HG03342 (cell line): ENCODE measurements around the gene UAP1L1.

Experiments used
- ATAC-seq: cut with Tn5 transposase; IDR thresholded peaks from one replicate; pipeline ENCODE4 v1.9.1; 2021; ENCODE audit warnings: mild to moderate bottlenecking, moderate library complexity; ENCODE audit not compliant: unreplicated experiment

UAP1L1 gene

DNA sequence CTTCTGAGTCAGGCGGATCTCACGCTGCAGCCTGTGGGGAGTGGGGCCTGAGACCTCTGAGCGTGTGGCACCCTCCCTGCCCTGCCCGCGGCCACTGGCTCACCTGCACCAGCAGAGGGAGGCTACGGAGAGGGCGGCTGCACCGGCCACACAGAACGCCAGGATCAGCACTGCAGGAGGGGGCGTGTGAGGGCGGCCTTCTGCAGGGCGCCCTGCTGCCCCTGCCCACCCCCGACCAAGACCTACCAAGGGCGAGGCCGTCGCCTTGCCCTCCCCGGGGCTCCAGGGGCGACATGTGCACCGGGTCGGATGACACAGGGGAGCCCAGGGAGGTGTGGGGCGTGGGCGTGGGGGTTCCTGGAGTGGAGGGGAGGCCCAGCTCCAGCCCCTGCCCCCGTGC is 36.7 kb upstream of the UAP1L1 start:
- no peak for ATAC-seq

DNA sequence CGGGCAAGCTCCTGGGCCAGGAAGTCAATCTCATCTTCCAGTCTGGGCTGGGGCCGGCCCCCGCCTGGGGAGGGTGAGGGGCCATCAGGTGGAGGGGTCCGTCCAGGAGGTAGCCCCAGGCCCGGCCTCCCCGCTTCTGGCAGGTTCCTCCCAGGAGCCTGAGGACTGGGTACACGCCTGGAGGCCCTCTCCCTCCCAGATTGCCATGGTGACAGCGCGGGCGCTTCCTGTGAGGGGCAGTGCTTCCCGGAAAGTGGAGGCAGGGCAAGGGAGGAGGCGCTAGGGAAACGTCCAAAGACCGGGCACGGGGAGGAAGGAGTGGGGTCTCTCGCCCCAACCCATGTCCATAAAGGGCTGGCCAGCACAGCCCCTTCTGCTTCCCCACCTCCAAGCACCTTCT is 36.2 kb upstream of the UAP1L1 start:
- no peak for ATAC-seq

DNA sequence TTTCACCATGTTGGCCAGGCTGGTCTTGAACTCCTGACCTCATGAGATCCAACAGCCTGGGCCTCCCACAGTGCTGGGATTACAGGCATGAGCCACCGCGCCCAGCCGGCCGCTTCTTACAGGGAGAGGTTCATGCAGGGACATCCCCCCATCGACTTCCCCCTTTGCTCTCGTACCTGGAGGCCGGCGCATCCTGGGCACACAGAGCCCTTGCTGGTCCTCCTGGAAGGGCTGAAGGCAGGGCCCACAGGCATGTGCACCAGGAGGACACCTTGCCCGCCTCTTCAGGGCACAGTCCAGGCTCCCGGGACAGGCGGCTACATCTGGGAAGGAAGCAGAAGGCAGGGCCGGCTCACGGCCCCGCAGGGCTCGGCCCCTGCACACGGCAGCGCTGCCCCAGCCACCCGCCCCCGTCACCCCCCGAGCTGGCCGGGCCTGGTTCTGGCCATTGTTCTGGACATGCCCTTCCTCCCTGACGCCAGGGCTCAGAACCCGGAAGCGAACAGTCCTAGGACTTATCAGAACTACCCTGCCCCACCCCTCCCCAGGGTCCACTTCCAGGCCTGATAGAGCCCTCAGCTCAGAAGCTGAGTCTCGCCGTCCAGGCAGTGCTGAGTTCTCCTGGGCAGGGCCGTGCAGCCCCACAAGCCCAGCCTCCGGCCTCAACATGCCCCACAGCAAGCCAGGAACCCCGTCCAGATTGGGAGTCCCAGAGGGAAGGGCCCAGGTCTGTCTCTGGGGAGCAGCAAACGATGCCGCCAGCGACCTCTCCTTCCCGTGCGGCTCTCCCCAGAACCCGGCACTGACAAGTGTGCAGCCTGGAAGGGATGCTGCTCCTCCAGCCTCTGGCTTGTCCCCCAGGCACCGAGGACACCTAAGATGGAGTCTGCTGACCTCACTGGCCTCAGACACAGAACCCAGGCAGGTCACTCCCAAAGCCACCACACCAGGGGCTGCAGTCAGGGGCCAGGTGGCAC is 34.3 kb upstream of the UAP1L1 start:
- no peak for ATAC-seq

DNA sequence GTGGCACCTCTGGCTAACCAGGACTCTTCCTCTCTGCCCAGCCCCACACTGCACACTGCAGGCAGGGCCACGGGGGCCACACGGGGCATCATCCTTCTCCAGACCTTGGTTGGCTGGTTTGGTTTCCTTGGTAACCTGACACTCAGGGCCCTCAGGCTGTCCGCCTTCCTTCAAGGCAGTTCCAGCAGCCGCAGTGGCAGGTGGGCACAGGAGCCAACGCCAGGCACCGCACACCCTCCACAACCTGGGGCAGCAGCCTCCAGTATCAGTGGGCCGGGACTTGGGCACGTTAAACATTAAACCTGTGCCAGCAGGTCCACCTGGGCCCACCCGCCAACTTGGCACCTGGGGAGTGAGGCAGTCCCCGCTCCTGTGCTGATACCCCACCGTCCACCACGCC is 33.3 kb upstream of the UAP1L1 start:
- no peak for ATAC-seq

DNA sequence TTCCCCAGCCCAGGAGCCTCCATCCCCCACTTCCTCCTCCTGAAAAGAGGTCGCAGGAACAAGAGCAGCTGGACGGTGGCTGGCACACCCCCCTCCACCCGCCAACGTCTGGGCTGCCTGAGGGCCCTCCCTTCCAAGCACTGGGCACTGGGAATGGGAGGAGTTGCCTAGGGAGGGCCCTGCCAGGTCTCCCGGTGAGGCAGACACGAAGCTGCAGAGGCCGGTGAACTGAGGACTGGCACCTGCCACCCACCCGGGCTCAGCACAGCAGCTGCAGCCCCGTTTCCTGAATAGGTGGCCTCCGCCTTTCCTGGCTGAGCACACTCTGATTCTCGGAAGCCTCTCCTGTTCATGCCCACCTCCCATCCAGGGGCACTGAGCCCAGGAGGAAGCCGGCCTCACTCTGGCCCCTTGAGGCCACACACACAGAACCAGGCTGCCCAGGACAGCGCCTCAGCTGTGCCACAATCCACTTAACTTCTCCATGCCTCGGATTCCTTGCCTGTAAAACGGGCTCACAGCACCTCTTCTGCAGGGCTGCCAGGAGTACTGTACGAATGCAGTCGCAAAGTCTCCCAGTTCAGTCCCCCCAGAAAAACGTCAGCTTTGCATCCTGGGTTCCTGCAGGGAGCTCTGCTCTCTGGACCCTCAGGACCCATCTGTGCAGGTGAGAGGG is 32.7 kb upstream of the UAP1L1 start:
- ATAC-seq = no peak

DNA sequence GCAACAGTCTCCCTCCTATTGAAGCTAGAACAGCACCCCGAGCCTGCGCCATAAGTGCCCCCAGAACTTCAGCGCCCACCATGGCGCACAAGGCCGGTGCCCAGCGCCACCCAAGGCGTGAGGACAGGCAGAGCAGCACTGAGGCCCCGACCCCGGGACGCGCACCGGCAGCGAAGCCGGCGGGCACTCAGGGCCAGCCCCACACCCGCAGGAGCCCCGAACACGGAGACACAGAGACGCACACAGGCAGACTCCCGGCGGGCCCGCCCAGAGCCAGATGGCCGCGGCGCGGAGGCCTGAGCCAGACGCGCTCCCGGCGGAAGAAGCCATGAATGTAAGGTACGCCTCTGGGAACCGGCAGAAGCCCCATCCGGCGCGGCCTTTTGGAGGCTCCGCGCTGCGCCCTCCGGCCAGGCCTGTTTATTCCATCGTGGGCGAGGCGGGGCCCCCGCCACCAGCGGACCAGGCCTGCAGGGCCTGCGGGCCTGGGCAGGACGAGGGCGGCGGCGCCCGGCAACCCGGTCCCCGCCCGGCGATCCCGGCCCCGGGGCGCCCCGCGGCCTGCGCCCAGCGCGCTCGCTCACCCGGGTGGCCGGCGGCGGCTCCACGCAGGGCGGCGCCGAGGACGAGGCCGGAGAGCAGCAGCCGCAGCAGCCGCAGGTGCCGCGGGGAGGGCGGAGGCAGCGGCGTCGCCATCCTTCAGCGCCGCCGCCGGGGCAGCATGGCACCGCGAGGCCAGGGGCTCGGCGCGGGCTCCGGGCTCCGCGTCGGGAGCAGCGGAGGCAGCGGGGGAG is 31.8 kb upstream of the UAP1L1 start:
- ATAC-seq = no peak

DNA sequence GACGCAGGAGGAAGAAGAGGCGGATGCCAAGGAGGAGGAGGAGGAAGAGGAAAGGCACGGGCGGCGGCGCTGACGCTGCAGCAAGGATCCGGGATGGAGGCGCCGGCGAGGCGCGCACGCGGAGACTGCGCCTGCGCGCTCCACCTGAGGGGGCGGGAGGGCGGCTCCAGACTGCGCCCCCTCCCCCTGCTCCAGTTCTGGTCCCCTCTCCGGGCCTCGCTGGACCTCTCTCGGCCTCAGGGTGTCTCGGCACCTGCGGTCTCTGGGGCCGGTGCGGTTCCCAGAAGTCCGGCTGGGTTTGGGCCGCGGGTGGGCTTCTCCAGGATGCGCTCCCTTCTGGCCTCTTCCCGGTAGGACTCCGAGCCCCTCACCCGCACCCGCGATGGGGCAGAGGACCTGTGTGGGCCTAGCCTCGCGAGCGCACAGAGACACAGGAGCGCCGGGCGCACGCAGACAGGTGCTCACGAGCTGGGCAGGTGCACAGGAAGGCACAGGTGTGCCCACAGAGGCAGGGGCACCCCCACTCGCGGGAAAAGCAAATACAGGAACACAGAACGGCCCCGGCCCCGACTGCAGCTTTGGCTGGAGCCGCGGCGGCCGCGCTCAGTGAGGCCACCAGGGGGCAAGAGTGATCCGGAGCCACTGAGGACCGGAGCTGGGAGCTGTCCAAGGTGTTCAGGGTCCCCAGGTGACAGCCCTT is 31.1 kb upstream of the UAP1L1 start, which contains the start of gene NPDC1:
Gene NPDC1, minus strand, starts transcription at position 90 of the 700 bp plus-strand sequence. CDS start 188 bp downstream, outside the sequence.
- no peak for ATAC-seq

DNA sequence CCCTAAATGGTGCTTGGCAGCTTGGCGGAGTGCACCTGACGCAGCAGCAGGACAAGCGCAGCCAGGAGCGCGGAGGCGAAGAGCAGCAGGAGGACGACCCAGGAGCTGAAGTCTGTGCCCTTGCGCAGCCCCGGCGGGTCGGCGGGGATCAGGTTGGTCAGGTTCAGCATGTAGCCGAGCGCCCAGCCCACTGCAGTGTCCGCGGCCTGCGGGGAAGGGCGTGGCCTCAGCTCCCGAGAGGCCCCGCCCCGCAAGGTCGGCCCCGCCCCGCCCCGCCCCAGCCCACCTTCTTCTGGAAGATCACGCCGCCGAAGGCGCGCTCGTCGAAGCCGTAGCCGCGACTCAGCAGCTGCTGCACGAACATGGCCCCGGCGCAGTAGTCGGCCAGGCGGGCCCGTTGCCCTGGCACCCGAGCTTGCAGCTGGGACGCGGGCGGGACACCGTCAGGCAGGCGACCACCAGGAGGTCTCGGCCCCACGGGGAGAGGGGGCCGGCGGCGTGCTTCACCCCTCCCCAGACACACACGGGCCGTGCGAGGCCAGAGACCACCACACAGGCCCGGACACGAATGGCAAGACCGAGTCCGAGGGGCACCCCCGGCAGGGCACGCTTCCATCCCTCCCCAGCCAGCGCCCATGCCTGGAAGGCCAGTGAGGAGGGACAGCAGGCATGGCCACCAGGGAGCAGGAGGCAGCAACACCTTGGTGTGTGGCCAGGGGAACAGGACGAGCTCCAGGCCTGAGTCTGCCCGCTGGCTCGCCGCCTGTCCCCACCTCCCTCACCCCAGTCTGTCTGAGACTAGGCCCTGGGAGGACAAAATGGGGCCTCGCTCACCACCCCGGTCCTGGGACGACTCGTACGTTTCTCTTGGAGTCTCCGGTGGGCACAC is 28.4 kb upstream of the UAP1L1 start:
- ATAC-seq = no peak

DNA sequence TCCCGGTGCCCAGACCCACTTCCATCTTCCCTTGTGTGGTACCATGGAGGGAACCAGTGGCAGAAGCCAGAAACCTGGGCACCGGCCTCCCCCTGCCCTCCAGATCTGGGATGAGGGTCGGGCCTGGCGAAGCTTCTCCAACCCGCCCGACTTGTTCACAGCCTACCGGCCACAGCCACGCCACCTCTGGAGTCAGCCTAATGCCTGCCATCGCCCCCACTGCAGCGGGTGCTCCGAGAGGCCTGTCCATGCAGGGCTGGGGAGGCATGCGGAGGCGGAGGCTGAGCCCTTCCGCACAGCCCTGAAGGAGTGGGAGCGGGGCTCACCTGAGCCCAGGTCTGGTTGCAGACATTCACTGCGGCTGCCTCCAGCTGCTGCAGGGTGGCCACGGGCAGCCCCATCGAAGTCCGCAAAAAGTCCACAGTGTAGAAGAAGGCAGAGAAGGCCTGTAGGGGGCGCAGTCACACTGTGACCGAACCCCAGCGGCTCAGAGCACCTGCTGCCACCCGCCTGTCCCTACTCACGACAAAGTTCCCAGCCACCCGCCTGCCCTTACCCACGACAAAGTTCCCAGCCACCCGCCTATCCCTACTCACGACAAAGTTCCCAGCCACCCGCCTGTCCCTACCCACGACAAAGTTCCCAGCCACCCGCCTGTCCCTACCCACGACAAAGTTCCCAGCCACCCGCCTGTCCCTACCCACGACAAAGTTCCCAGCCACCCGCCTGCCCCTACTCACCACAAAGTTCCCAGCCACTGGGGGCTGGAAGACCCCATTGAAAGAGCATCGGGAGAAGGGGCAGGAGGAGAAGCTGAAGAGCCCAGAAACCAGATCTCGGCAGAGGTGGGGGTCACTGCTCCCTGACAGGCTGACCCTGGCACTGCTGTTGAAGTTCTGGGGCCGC is 27.5 kb upstream of the UAP1L1 start:
- no peak for ATAC-seq

DNA sequence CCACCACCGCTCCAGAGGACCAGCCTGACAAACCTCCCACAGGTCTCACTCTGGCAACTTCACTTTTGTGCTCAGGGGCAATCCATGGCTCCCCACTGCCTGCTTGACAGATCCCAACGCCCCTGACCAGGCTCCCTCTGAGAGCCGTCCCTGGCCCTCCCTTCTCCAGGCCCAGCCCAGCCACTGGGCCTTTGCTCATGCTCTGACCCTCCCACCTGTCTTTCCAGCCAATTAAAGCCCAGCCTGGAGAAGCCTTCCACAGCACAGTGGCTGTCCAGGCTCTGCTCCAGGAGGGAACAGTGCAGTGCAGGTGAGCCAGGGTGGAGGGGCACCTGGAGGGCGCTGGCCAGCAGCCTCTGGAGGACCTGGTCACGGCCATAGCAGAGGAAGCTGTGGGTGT is 26.7 kb upstream of the UAP1L1 start:
- ATAC-seq = no peak

DNA sequence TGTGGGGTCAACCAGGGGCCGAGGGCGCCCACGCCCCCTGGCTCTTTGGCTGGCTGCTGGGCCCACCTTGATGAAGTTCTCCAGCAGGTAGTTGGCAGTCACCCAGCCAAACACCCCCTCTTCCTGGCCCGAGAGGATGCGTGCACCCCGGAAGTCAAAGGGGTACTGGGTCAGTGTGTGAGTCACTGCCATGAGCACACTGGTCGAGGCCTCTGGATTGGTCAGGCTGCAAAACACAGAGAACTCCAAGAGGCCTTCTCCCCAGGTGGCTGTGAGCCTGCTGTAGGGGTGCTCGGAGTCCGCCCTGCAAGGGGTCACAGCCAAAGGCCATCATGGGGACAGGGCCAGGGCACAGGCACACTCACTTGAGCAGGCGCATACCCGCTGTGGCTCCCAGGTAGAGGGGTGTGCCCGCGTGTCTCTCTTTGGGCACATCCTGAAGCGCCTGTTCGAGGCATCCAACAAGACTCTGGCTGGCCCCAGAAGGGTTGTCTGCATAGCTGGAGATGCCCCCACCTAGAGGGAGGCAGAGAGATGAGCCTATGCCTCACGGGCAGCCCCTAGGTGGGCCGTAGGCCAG is 26.1 kb upstream of the UAP1L1 start:
- no peak for ATAC-seq

DNA sequence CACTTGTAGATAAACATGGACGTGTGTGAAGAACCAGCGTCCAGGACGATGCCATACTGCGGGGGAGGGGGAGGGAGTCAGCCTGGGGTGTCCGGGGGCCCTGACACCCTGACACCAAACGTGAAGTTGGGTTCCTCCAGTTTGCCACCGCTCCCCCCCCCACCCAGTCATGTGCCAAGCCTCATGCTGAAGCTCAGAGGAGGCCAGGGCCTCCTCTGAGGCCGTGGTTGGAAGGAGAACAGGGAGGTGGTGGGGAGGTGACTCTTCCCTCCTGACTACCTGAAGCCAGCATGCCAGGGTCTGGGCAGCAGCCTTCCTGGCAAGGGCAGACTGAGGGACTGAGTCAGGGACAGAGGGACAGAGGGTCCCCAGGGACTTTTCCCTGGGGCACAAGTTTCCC is 25.0 kb upstream of the UAP1L1 start:
- no peak for ATAC-seq

DNA sequence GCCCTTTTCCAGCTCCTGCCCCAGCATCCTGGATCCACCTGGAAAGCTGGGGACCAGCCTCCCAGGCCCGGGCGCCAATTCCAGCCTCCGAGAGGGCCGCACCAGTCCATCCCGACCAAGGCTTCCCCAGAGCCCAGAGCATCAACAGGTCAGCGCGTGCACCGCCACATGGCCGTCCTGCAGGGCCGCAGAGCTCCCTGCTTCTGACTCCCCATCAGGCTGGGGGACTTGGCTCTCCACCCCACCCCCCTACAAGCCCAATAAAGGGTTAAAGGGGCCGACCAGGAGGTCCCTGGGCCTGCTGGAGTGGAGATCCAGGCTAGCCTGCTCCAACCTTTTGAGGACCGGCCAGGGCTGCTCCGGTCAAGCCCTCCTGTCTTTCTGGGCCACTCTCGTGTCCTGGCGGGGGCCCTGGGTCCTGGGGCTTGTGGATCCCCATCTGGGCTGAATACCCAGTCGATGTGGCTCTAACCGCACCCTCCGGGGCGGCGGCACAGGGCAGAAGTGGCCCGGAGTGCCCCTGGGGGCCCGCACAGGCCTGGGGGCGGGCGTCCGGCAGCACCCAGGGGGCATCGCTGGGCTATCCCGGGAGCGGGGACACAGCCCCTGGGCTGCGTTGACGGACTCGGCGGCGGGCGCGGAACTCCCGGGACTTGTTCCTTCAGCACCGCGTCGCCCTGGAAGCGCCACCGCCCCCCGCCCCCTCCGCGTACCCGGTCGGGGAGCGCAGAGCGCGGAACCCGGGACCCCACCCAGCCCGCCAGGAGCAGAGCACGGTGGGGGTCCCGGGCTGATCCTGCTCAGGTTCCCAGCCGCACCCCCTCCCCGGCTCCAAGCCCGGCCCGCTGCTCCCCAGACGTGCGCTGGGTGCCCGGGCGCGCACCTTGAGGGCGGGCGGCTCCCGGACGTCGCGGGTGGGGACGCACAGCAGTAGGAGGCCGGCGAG is 24.0 kb upstream of the UAP1L1 start:
- ATAC-seq = no peak

DNA sequence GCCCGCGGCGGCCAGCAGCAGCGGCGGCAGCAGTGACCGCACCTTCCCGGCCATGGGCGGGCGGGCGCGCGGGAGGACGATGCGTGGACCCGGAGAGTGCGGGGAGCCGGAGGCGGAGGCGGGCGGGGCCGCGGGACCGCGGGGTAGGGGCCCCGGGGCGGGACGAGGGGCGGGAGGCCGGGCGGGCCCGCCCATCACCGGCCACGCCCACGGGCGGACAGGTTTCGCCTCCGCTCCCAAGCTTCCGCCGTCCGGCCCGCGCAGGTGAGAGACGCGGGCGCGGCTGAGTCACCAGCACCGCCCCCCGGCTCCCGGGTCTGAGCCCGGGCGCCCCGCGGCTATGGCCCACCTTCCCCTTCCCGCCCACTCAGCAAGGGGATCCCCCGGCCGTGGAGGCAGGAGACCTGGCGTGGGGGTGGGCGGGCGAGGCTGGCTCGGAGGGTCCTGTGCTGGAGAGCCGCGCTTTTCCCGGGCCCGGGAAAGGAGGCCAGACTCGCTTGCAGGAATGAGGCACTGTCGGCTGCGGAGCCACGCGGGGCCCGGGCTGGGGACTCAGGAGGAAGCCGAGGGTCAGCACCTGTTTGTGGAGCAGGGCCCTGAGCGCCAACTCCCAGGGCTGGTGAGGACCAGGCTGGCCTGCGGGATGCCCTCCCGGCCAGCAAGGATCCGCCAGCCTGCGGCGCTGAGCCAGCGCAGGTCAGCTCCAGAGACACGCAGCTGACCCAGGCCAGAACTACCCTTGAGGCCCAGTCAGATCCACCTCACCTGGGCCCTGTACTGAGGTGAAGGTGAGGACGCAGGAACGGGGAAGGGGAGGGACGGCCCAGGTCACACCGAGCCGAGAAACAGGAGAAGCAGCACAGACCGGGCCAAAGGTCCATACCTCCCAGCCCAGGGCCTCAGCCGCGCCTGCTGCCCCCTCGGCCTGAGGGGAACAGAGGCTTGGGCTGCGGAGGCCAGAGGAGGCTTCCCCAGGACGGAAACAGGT is 23.1 kb upstream of the UAP1L1 start, which contains the start of gene ENTPD2:
Gene ENTPD2, minus strand, starts transcription at position 118 of the 988 bp plus-strand sequence. Its CDS starts 64 bp downstream, at position 54.
- no peak for ATAC-seq

DNA sequence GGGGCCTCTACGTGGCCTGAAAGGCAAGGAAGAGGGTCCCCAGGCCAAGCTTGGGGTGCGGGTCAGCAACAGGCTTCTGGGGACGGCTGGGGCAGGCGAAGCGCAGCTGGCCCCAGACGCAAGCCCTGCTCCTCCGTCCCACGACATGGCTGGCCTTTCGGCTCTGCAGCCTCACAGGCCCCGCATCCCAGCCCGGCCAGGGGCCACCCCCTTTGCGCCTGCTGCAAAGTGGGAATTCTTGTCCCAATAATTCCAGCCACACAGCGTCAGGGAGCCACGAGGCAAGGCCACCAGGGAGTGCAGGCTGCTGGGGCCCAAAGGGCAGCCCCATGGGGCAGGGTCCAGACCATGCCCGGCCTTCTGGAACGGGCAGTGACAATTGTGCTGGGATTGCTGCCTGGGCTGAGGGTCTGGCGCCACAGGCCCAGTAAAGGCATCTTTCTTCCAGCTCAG is 22.4 kb upstream of the UAP1L1 start:
- ATAC-seq = no peak
